ENCODE measurements around the gene C11orf98. TPM values are rescaled to one million over a fixed set of nuclear protein-coding genes. Genes with fewer than 3 reads are reported as not detected.

The C11orf98 gene
- total RNA-seq, 1 donor from 2014 or later, result 73.6 TPM

- H3K4me3 Mint-ChIP-seq (ENCODE audit: unreplicated experiment), result no peak overlapping the region
Observed at GRCh38 chr11:62613291-62613778, 51.7 kb downstream of the C11orf98 start.

More at GRCh38 chr11:62613291-62613778, 51.7 kb downstream of the C11orf98 start:
- no peak overlapping the region for H3K27ac Mint-ChIP-seq (ENCODE audit: unreplicated experiment)
- peaks cover 7% of the 10 kb centered on the region for H3K27me3 Mint-ChIP-seq (ENCODE audit: unreplicated experiment)
- peaks cover 5% of the 10 kb centered on the region for H3K9me3 Mint-ChIP-seq (ENCODE audit: unreplicated experiment)
- peak; percentile 41 for DNase-seq
- no peaks in the 10 kb centered on the region for H3K36me3 Mint-ChIP-seq (ENCODE audit: unreplicated experiment)
- TF ChIP-seq CTCF (IDR thresholded peaks at IDR 0.05; ENCODE audit: partially characterized antibody, unreplicated experiment), result no peak
- peaks cover 4% of the 10 kb centered on the region for H3K4me1 Mint-ChIP-seq (ENCODE audit: low read depth, unreplicated experiment)

Other genes with a start within 250 kb of the C11orf98 start
- gene SCGB1A1, start 246.2 kb downstream of the C11orf98 start, total RNA-seq (ENCODE audit: unreplicated experiment), result not detected
- 4.5 TPM for gene AHNAK, start 118.4 kb downstream of the C11orf98 start, total RNA-seq (ENCODE audit: unreplicated experiment)
- gene EEF1G, start 91.3 kb downstream of the C11orf98 start, total RNA-seq (ENCODE audit: unreplicated experiment), result 928 TPM
- 29.7 TPM for gene TUT1, start 73.7 kb downstream of the C11orf98 start, total RNA-seq (ENCODE audit: unreplicated experiment)
- gene MTA2, start 63.3 kb downstream of the C11orf98 start, total RNA-seq (ENCODE audit: unreplicated experiment), result 172 TPM
- 26.7 TPM for gene EML3, start 52.4 kb downstream of the C11orf98 start, total RNA-seq (ENCODE audit: unreplicated experiment)
- gene ROM1, start 52.0 kb downstream of the C11orf98 start, total RNA-seq (ENCODE audit: unreplicated experiment), result 1.3 TPM
- gene B3GAT3, start 43.2 kb downstream of the C11orf98 start, total RNA-seq (ENCODE audit: unreplicated experiment), result 71.6 TPM
- 213 TPM for gene GANAB, start 18.6 kb downstream of the C11orf98 start, total RNA-seq (ENCODE audit: unreplicated experiment)
- 20.9 TPM for gene INTS5, start 11.9 kb downstream of the C11orf98 start, total RNA-seq (ENCODE audit: unreplicated experiment)
- 15.7 TPM for gene CSKMT, start 102 bp upstream of the C11orf98 start, total RNA-seq (ENCODE audit: unreplicated experiment)
- gene UQCC3, start 6.5 kb upstream of the C11orf98 start, total RNA-seq (ENCODE audit: unreplicated experiment), result 5.7 TPM
- gene LBHD1, start 7.1 kb upstream of the C11orf98 start, total RNA-seq (ENCODE audit: unreplicated experiment), result 4.6 TPM
- 146 TPM for gene UBXN1, start 13.9 kb upstream of the C11orf98 start, total RNA-seq (ENCODE audit: unreplicated experiment)
- 1.8 TPM for gene LRRN4CL, start 24.3 kb upstream of the C11orf98 start, total RNA-seq (ENCODE audit: unreplicated experiment)
- 550 TPM for gene BSCL2, start 42.2 kb upstream of the C11orf98 start, total RNA-seq (ENCODE audit: unreplicated experiment)
- gene GNG3, start 42.5 kb upstream of the C11orf98 start, total RNA-seq (ENCODE audit: unreplicated experiment), result 266 TPM
- gene HNRNPUL2, start 62.2 kb upstream of the C11orf98 start, total RNA-seq (ENCODE audit: unreplicated experiment), result 58.6 TPM
- 34.1 TPM for gene TTC9C, start 63.3 kb upstream of the C11orf98 start, total RNA-seq (ENCODE audit: unreplicated experiment)
- 14.6 TPM for gene ZBTB3, start 89.0 kb upstream of the C11orf98 start, total RNA-seq (ENCODE audit: unreplicated experiment)
- gene POLR2G, start 96.4 kb upstream of the C11orf98 start, total RNA-seq (ENCODE audit: unreplicated experiment), result 92.5 TPM
- gene TAF6L, start 106.2 kb upstream of the C11orf98 start, total RNA-seq (ENCODE audit: unreplicated experiment), result 39.4 TPM
- gene TMEM179B, start 122.2 kb upstream of the C11orf98 start, total RNA-seq (ENCODE audit: unreplicated experiment), result 28.2 TPM
- gene TMEM223, start 126.8 kb upstream of the C11orf98 start, total RNA-seq (ENCODE audit: unreplicated experiment), result 17.4 TPM
- 104 TPM for gene NXF1, start 140.2 kb upstream of the C11orf98 start, total RNA-seq (ENCODE audit: unreplicated experiment)
- gene STX5, start 166.8 kb upstream of the C11orf98 start, total RNA-seq (ENCODE audit: unreplicated experiment), result 40.7 TPM
- 1.0 TPM for gene TEX54, start 167.6 kb upstream of the C11orf98 start, total RNA-seq (ENCODE audit: unreplicated experiment)
- gene WDR74, start 174.4 kb upstream of the C11orf98 start, total RNA-seq (ENCODE audit: unreplicated experiment), result 69.0 TPM
- gene SLC3A2, start 215.7 kb upstream of the C11orf98 start, total RNA-seq (ENCODE audit: unreplicated experiment), result 221 TPM